HepG2 (cell line): ENCODE data around the gene ARHGEF16. TPM values are rescaled to one million over a fixed set of nuclear protein-coding genes. Genes with fewer than 3 reads are reported as not detected.
A peak's percentile ranks its signal among the peaks of the same experiment; 100 is the strongest.

Experiments
- CC2D1A ChIP-seq: sonication (generic); formaldehyde crosslinking; IDR thresholded peaks from 2 replicates; pipeline ENCODE4 v1.8.1; 2023; ENCODE audit warnings: mild to moderate bottlenecking, missing genetic modification reagents
- CHD4 ChIP-seq: fragments of 200-600 bp; sonication (generic); IDR thresholded peaks from 2 replicates; pipeline ENCODE4 v1.7.0; 2017; ENCODE audit warnings: mild to moderate bottlenecking, low read length, borderline replicate concordance
- CREBL2 ChIP-seq: sonication (generic); formaldehyde crosslinking; IDR thresholded peaks from 2 replicates; pipeline ENCODE4 v1.8.1; 2023; ENCODE audit warnings: missing genetic modification reagents, mild to moderate bottlenecking, borderline replicate concordance
- GABPB1 ChIP-seq: IDR thresholded peaks from 2 replicates; pipeline ENCODE4 v1.6.1; 2016; ENCODE audit warnings: mild to moderate bottlenecking, missing genetic modification reagents, moderate library complexity, missing compliant biosample characterization
- HDAC1 ChIP-seq: sonication (generic); formaldehyde crosslinking; IDR thresholded peaks from 2 replicates; pipeline ENCODE4 v1.5.1; 2020; ENCODE audit warnings: mild to moderate bottlenecking, missing genetic modification reagents
- SKI ChIP-seq: fragments of 450-650 bp; IDR thresholded peaks from one replicate; pipeline ENCODE4 v1.6.1; 2018; ENCODE audit warnings: mild to moderate bottlenecking; ENCODE audit not compliant: partially characterized antibody
- SP5 ChIP-seq: IDR thresholded peaks from 2 replicates; pipeline ENCODE4 v1.6.1; 2016; ENCODE audit warnings: low read depth, borderline replicate concordance
- SRSF9 ChIP-seq: fragments of 200-400 bp; formaldehyde crosslinking; IDR thresholded peaks from 2 replicates; pipeline ENCODE4 v1.6.1; 2018; ENCODE audit warnings: borderline replicate concordance, mild to moderate bottlenecking, low read depth, low read length; ENCODE audit not compliant: insufficient read depth, poor library complexity, severe bottlenecking
- TERF1 ChIP-seq: sonication (generic); formaldehyde crosslinking; IDR thresholded peaks from 2 replicates; pipeline ENCODE4 v1.8.0; 2022; ENCODE audit warnings: mild to moderate bottlenecking, missing genetic modification reagents, moderate library complexity
- YEATS4 ChIP-seq: sonication (generic); formaldehyde crosslinking; IDR thresholded peaks from 2 replicates; pipeline ENCODE4 v1.4.0; 2020; ENCODE audit warnings: missing genetic modification reagents, borderline replicate concordance
- ZMAT5 ChIP-seq: sonication (generic); formaldehyde crosslinking; IDR thresholded peaks from 2 replicates; pipeline ENCODE4 v1.5.0; 2020; ENCODE audit warnings: mild to moderate bottlenecking, low read depth, missing genetic modification reagents, borderline replicate concordance
- ZNF224 ChIP-seq: sonication (generic); formaldehyde crosslinking; IDR thresholded peaks from 2 replicates; pipeline ENCODE4 v1.5.0; 2020; ENCODE audit warnings: mild to moderate bottlenecking, missing genetic modification reagents
- ZNF292 ChIP-seq: sonication (generic); formaldehyde crosslinking; IDR thresholded peaks from 2 replicates; pipeline ENCODE4 v1.8.1; 2022; ENCODE audit warnings: mild to moderate bottlenecking, low read depth, missing genetic modification reagents, borderline replicate concordance
- ZNF547 ChIP-seq: sonication (generic); formaldehyde crosslinking; IDR thresholded peaks from 2 replicates; pipeline ENCODE4 v1.5.1; 2020; ENCODE audit warnings: mild to moderate bottlenecking, missing genetic modification reagents
- ZNF607 ChIP-seq: sonication (generic); formaldehyde crosslinking; IDR thresholded peaks from 2 replicates; pipeline ENCODE4 v1.5.1; 2020; ENCODE audit warnings: missing genetic modification reagents, mild to moderate bottlenecking, borderline replicate concordance
- polyA plus RNA-seq, 8 experiments: library from polyadenylated mRNA; depleted of rRNA in 3 of 8; stranded (reverse) in 7 of 8; unstranded in 1 of 8; fragments of >200 nt; fragmentation: Illumina TruSeq in 4 of 8; extraction: Trizol in 4 of 8; gene quantifications; 2 replicates each; pipeline versions ENCODE4 v1.2.1 to v1.2.3, GENCODE V29; 2011 to 2016; ENCODE audit warnings: low read depth in 4 of 8, missing spikeins in 1 of 8, mixed read lengths in 1 of 8; ENCODE audit not compliant: insufficient read depth in 1 of 8
- total RNA-seq, 5 experiments: library from RNA; depleted of rRNA; stranded (reverse); fragments of >200 nt; fragmentation: Illumina TruSeq; extraction: Trizol; gene quantifications; 2 replicates each; pipeline ENCODE4 v1.2.3, GENCODE V29; 2016; ENCODE audit warnings: low read depth in 1 of 5
- TF ChIP-seq, protein P1 (sequence below): sonication (generic); formaldehyde crosslinking; IDR thresholded peaks from 2 replicates; pipeline ENCODE4 v1.5.0; 2020; ENCODE audit warnings: mild to moderate bottlenecking, missing genetic modification reagents, moderate library complexity
- TF ChIP-seq, protein P2 (sequence below): sonication (generic); formaldehyde crosslinking; IDR thresholded peaks from 2 replicates; pipeline ENCODE4 v1.4.0; 2020; ENCODE audit warnings: low read depth, mild to moderate bottlenecking, missing genetic modification reagents
- TF ChIP-seq, protein P3 (sequence below): sonication (generic); formaldehyde crosslinking; IDR thresholded peaks from 2 replicates; pipeline ENCODE4 v1.5.1; 2020; ENCODE audit warnings: missing genetic modification reagents, mild to moderate bottlenecking, borderline replicate concordance

ARHGEF16 gene
- total and polyA plus RNA-seq, 2 of the 13 experiments (the other 11 are each of a cell fraction or from before 2014, with no cell fraction given) = 20.3 to 39.9 TPM

- TF ChIP-seq SRSF9 (no peak), ZNF547 (CRISPR knock-in tag) (no peak; the same call in 1 of the 2 replicates), ZNF292 (CRISPR knock-in tag) (peak; percentile 53; the same call in 1 of the 2 replicates), ZNF607 (CRISPR knock-in tag) (0 out of 2 replicates have a peak, but pooled peaks have one; percentile 17), ZMAT5 (no peak), GABPB1 (peak; percentile 42), CHD4 (peak; percentile 39; the same call in 1 of the 2 replicates), SKI (peak; percentile 8), SP5 (CRISPR knock-in tag) (peak; percentile 35; the same call in 1 of the 2 replicates), TERF1 (CRISPR knock-in tag) (no peak), CREBL2 (CRISPR knock-in tag) (0 out of 2 replicates have a peak, but pooled peaks have one; percentile 21), HDAC1 (CRISPR knock-in tag) (peak; percentile 57), CC2D1A (CRISPR knock-in tag) (0 out of 2 replicates have a peak, but pooled peaks have one; percentile 58), ZNF224 (CRISPR knock-in tag) (0 out of 2 replicates have a peak, but pooled peaks have one; percentile 9), YEATS4 (CRISPR knock-in tag) (peak; percentile 33; the same call in 1 of the 2 replicates)
- TF ChIP-seq, protein P1, sequence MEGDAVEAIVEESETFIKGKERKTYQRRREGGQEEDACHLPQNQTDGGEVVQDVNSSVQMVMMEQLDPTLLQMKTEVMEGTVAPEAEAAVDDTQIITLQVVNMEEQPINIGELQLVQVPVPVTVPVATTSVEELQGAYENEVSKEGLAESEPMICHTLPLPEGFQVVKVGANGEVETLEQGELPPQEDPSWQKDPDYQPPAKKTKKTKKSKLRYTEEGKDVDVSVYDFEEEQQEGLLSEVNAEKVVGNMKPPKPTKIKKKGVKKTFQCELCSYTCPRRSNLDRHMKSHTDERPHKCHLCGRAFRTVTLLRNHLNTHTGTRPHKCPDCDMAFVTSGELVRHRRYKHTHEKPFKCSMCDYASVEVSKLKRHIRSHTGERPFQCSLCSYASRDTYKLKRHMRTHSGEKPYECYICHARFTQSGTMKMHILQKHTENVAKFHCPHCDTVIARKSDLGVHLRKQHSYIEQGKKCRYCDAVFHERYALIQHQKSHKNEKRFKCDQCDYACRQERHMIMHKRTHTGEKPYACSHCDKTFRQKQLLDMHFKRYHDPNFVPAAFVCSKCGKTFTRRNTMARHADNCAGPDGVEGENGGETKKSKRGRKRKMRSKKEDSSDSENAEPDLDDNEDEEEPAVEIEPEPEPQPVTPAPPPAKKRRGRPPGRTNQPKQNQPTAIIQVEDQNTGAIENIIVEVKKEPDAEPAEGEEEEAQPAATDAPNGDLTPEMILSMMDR (CRISPR knock-in tag) = peak; percentile 59
- TF ChIP-seq, protein P2, sequence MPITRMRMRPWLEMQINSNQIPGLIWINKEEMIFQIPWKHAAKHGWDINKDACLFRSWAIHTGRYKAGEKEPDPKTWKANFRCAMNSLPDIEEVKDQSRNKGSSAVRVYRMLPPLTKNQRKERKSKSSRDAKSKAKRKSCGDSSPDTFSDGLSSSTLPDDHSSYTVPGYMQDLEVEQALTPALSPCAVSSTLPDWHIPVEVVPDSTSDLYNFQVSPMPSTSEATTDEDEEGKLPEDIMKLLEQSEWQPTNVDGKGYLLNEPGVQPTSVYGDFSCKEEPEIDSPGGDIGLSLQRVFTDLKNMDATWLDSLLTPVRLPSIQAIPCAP (CRISPR knock-in tag) = no peak
- TF ChIP-seq, protein P3, sequence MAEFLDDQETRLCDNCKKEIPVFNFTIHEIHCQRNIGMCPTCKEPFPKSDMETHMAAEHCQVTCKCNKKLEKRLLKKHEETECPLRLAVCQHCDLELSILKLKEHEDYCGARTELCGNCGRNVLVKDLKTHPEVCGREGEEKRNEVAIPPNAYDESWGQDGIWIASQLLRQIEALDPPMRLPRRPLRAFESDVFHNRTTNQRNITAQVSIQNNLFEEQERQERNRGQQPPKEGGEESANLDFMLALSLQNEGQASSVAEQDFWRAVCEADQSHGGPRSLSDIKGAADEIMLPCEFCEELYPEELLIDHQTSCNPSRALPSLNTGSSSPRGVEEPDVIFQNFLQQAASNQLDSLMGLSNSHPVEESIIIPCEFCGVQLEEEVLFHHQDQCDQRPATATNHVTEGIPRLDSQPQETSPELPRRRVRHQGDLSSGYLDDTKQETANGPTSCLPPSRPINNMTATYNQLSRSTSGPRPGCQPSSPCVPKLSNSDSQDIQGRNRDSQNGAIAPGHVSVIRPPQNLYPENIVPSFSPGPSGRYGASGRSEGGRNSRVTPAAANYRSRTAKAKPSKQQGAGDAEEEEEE (CRISPR knock-in tag) = no peak
Measured at GRCh38 chr1:3456964-3457909, 2.8 kb downstream of the ARHGEF16 start (continued).
